ENCODE data around the gene KIAA1671.
"Not testable (repeated sequence)": the region's sequence is repeated elsewhere in the genome, so short reads cannot be mapped to it uniquely, and the experiment has no call there.

The KIAA1671 gene

GRCh38 chr22:25176799-25177198, 224.3 kb downstream of the KIAA1671 start:
- DNase-seq, result no peak

GRCh38 chr22:25177226-25177625, 224.7 kb downstream of the KIAA1671 start:
- DNase-seq, result no peak

- DNase-seq, result no peak
Observed at GRCh38 chr22:25177895-25178294, 225.4 kb downstream of the KIAA1671 start.

- DNase-seq, result not testable (repeated sequence)
Observed at GRCh38 chr22:25178348-25178747, 225.8 kb downstream of the KIAA1671 start.

- DNase-seq, result not testable (repeated sequence)
Observed at GRCh38 chr22:25178869-25179631, 226.5 kb downstream of the KIAA1671 start.

- DNase-seq, result no peak
Observed at GRCh38 chr22:25182131-25183110, 229.9 kb downstream of the KIAA1671 start.

- DNase-seq, result no peak
Observed at GRCh38 chr22:25183949-25184619, 231.6 kb downstream of the KIAA1671 start.

GRCh38 chr22:25186140-25186539, 233.6 kb downstream of the KIAA1671 start:
- DNase-seq, result no peak

- DNase-seq, result no peak
Observed at GRCh38 chr22:25187469-25187868, 235.0 kb downstream of the KIAA1671 start.

GRCh38 chr22:25192406-25192805, 239.9 kb downstream of the KIAA1671 start:
- no peak for DNase-seq

GRCh38 chr22:25193130-25193529, 240.6 kb downstream of the KIAA1671 start:
- DNase-seq, result no peak

GRCh38 chr22:25193548-25193947, 241.0 kb downstream of the KIAA1671 start:
- DNase-seq, result no peak

- no peak for DNase-seq
Observed at GRCh38 chr22:25196326-25196725, 243.8 kb downstream of the KIAA1671 start.

GRCh38 chr22:25197340-25197739, 244.8 kb downstream of the KIAA1671 start:
- DNase-seq, result no peak

- no peak for DNase-seq
Observed at GRCh38 chr22:25199731-25200520, 247.4 kb downstream of the KIAA1671 start, which contains the start of gene CRYBB3. Gene CRYBB3, plus strand, starts transcription at chr22:25199858. Its CDS starts 1,539 bp downstream, at chr22:25201397.

- no peak for DNase-seq
Observed at GRCh38 chr22:25200967-25201366, 248.5 kb downstream of the KIAA1671 start.

- no peak for DNase-seq
Observed at GRCh38 chr22:25201557-25202273, 249.2 kb downstream of the KIAA1671 start.

- DNase-seq, result peak; percentile 6
Observed at GRCh38 chr22:25202290-25202921, 249.9 kb downstream of the KIAA1671 start.

- DNase-seq, result no peak
Observed at GRCh38 chr22:25203082-25203481, 250.6 kb downstream of the KIAA1671 start.

GRCh38 chr22:25204547-25204946, 252.0 kb downstream of the KIAA1671 start:
- DNase-seq, result not testable (repeated sequence)

GRCh38 chr22:25205847-25206246, 253.3 kb downstream of the KIAA1671 start:
- no peak for DNase-seq
